ENCODE measurements around the gene NFKBIE.

DNA sequence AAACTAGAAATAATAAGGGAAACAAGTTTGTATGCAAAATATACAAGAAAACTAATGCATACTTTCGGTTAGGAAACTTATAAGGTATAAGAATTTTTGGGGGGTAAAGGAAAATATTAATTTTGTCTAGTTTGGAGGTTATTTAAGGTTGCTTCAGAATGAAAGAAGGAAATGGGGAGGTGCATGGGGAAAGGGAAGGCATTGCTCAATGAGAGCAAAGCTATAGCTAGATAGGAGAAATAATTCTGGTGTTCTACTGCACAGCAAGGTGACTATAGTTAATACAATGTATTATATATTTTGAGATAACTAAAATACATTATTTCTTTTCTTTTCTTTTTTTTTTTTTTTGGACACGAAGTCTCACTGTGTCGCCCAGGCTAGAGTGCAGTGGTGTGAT, 54.1 kb downstream of the NFKBIE start:
- TF ChIP-seq EZH2 (IDR thresholded peaks at IDR 0.05; ENCODE audit: borderline replicate concordance): no peak
- TF ChIP-seq, protein P1, sequence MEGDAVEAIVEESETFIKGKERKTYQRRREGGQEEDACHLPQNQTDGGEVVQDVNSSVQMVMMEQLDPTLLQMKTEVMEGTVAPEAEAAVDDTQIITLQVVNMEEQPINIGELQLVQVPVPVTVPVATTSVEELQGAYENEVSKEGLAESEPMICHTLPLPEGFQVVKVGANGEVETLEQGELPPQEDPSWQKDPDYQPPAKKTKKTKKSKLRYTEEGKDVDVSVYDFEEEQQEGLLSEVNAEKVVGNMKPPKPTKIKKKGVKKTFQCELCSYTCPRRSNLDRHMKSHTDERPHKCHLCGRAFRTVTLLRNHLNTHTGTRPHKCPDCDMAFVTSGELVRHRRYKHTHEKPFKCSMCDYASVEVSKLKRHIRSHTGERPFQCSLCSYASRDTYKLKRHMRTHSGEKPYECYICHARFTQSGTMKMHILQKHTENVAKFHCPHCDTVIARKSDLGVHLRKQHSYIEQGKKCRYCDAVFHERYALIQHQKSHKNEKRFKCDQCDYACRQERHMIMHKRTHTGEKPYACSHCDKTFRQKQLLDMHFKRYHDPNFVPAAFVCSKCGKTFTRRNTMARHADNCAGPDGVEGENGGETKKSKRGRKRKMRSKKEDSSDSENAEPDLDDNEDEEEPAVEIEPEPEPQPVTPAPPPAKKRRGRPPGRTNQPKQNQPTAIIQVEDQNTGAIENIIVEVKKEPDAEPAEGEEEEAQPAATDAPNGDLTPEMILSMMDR (IDR thresholded peaks at IDR 0.05; ENCODE audit: poor library complexity): no peak

Data from hepatocyte (in vitro differentiated cells).